SK-N-SH (cell line): ENCODE measurements around the gene RHAG. TPM values are rescaled to one million over a fixed set of nuclear protein-coding genes. Genes with fewer than 3 reads are reported as not detected.

ENCODE experiments used
- CTCF ChIA-PET: fragments of 300-600, 350-600 bp; formaldehyde crosslinking; extraction: SDS; loops from one replicate; lab custom pipeline; 2021; lab: Yijun Ruan, JAX
- POLR2A ChIA-PET: fragments of 350-600 bp; sonication (Branson Sonifier 250); formaldehyde crosslinking; extraction: SDS; loops from one replicate; lab custom pipeline; 2020; ENCODE audit warnings: antibody characterized with exemption, inconsistent platforms; lab: Yijun Ruan, JAX
- DNase-seq: peaks from one replicate; pipeline ENCODE4 v3.0.0; 2012
- H2AFZ ChIP-seq: fragments of 200-600 bp; sonication (generic); 2 replicates; pipeline ENCODE4 v1.8.1; 2016; ENCODE audit warnings: antibody characterized with exemption, mild to moderate bottlenecking, low read depth
- H3F3A ChIP-seq: fragments of 200-600 bp; sonication (generic); replicated peaks from 2 replicates; pipeline ENCODE3; 2016; ENCODE audit warnings: antibody characterized with exemption, mild to moderate bottlenecking; ENCODE audit not compliant: insufficient read depth
- H3K27ac ChIP-seq, 2 experiments: fragments of 200-500 bp in 1 of 2; fragments of 200-600 bp in 1 of 2; sonication (Bioruptor generic) in 1 of 2; sonication (generic), shearing (Covaris generic) in 1 of 2; 2 replicates each; pipeline versions ENCODE4 v1.5.1 to v1.6.1; 2014 to 2016; ENCODE audit warnings: low read depth in 2 of 2, inconsistent platforms in 1 of 2, low read length in 1 of 2, mild to moderate bottlenecking in 1 of 2, mixed read lengths in 1 of 2
- H3K27me3 ChIP-seq: fragments of 200-600 bp; sonication (generic), shearing (Covaris generic); 2 replicates; pipeline ENCODE4 v1.6.1; 2016; ENCODE audit warnings: mixed run types; ENCODE audit not compliant: insufficient read depth
- H3K36me3 ChIP-seq, 2 experiments: fragments of 200-500 bp in 1 of 2; fragments of 200-600 bp in 1 of 2; sonication (Bioruptor generic) in 1 of 2; sonication (generic) in 1 of 2; replicated peaks in 1 of 2; 2 replicates each; pipeline versions ENCODE3 to v1.5.1; 2014 to 2016; ENCODE audit warnings: low read length in 1 of 2, mild to moderate bottlenecking in 1 of 2; ENCODE audit not compliant: insufficient read depth in 2 of 2, control insufficient read depth in 1 of 2
- H3K4me1 ChIP-seq, 2 experiments: fragments of 200-500 bp in 1 of 2; fragments of 200-600 bp in 1 of 2; sonication (Bioruptor generic) in 1 of 2; sonication (generic), shearing (Covaris generic) in 1 of 2; 2 replicates each; pipeline versions ENCODE4 v1.5.1 to v1.6.1; 2014 to 2016; ENCODE audit warnings: low read depth in 1 of 2, low read length in 1 of 2, mixed run types in 1 of 2; ENCODE audit not compliant: insufficient read depth in 2 of 2, control insufficient read depth in 1 of 2
- H3K4me2 ChIP-seq: fragments of 200-600 bp; sonication (generic), shearing (Covaris generic); 2 replicates; pipeline ENCODE4 v1.6.1; 2017; ENCODE audit warnings: mixed run types
- H3K4me3 ChIP-seq, 2 experiments: fragments of 200-500 bp in 1 of 2; fragments of 200-600 bp in 1 of 2; sonication (Bioruptor generic) in 1 of 2; sonication (generic), shearing (Covaris generic) in 1 of 2; 2 replicates each; pipeline versions ENCODE4 v1.5.1 to v1.8.1; 2014 to 2016; ENCODE audit warnings: low read depth in 2 of 2, inconsistent platforms in 1 of 2, low read length in 1 of 2, mild to moderate bottlenecking in 1 of 2, mixed read lengths in 1 of 2, moderate library complexity in 1 of 2
- H3K79me2 ChIP-seq: fragments of 200-600 bp; sonication (generic); 2 replicates; pipeline ENCODE4 v1.8.1; 2017; ENCODE audit warnings: mild to moderate bottlenecking; ENCODE audit not compliant: insufficient read depth
- H3K9ac ChIP-seq: fragments of 200-600 bp; sonication (generic); 2 replicates; pipeline ENCODE4 v1.6.1; 2017; ENCODE audit warnings: mixed run types
- H3K9me2 ChIP-seq: fragments of 200-600 bp; sonication (generic); 2 replicates; pipeline ENCODE4 v1.6.1; 2017; ENCODE audit warnings: mixed run types
- H3K9me3 ChIP-seq: fragments of 200-600 bp; sonication (generic); 2 replicates; pipeline ENCODE4 v1.6.1; 2017; ENCODE audit warnings: mixed run types, mild to moderate bottlenecking, moderate library complexity
- H4K20me1 ChIP-seq: fragments of 200-600 bp; sonication (generic); 2 replicates; pipeline ENCODE4 v1.6.1; 2017; ENCODE audit warnings: mild to moderate bottlenecking, mixed run types; ENCODE audit not compliant: insufficient read depth
- EP300 ChIP-seq, 2 experiments: IDR thresholded peaks; 2 replicates each; pipeline versions ENCODE4 v1.4.0 to v1.6.1; 2012; ENCODE audit warnings: borderline replicate concordance in 1 of 2, low read depth in 1 of 2, low read length in 1 of 2
- FOSL2 ChIP-seq: IDR thresholded peaks from 2 replicates; pipeline ENCODE4 v1.4.0; 2012; ENCODE audit warnings: low read depth, mild to moderate bottlenecking, moderate library complexity, borderline replicate concordance
- FOXJ3 ChIP-seq: sonication (generic); formaldehyde crosslinking; IDR thresholded peaks from 2 replicates; pipeline ENCODE4 v1.5.1; 2020; ENCODE audit warnings: mild to moderate bottlenecking, missing genetic modification reagents
- FOXM1 ChIP-seq: IDR thresholded peaks from 2 replicates; pipeline ENCODE4 v1.4.0; 2012; ENCODE audit warnings: low read depth, mild to moderate bottlenecking
- GABPA ChIP-seq: IDR thresholded peaks from 2 replicates; pipeline ENCODE4 v1.4.0; 2012; ENCODE audit warnings: low read depth, mild to moderate bottlenecking
- IRF3 ChIP-seq: fragments of 150-350 bp; IDR thresholded peaks from 2 replicates; pipeline ENCODE4 v1.6.1; 2016; ENCODE audit warnings: mild to moderate bottlenecking, low read depth, low read length
- JUND ChIP-seq: IDR thresholded peaks from 2 replicates; pipeline ENCODE4 v1.4.0; 2012
- MEF2A ChIP-seq: IDR thresholded peaks from 2 replicates; pipeline ENCODE4 v1.4.0; 2012; ENCODE audit warnings: low read depth, borderline replicate concordance
- NFIC ChIP-seq: IDR thresholded peaks from 2 replicates; pipeline ENCODE4 v1.4.0; 2012; ENCODE audit warnings: borderline replicate concordance
- NRF1 ChIP-seq: IDR thresholded peaks from 2 replicates; pipeline ENCODE4 v1.6.1; 2012; ENCODE audit warnings: low read depth, mild to moderate bottlenecking, low read length
- REST ChIP-seq: IDR thresholded peaks from 2 replicates; pipeline ENCODE4 v1.6.1; 2012; ENCODE audit warnings: mild to moderate bottlenecking, low read depth, low read length, moderate library complexity
- RFX5 ChIP-seq: IDR thresholded peaks from 2 replicates; pipeline ENCODE4 v1.6.1; 2012; ENCODE audit warnings: mild to moderate bottlenecking, improper control_type of control experiment, low read length
- RXRA ChIP-seq: IDR thresholded peaks from 2 replicates; pipeline ENCODE4 v1.4.0; 2012; ENCODE audit warnings: low read depth, mild to moderate bottlenecking, borderline replicate concordance
- SIN3A ChIP-seq: IDR thresholded peaks from 2 replicates; pipeline ENCODE4 v1.6.1; 2012; ENCODE audit warnings: low read depth, mild to moderate bottlenecking, low read length, moderate library complexity, borderline replicate concordance
- TEAD4 ChIP-seq: IDR thresholded peaks from 2 replicates; pipeline ENCODE4 v1.4.0; 2012; ENCODE audit warnings: mild to moderate bottlenecking, borderline replicate concordance; ENCODE audit not compliant: insufficient read depth
- ZBTB33 ChIP-seq: IDR thresholded peaks from 2 replicates; pipeline ENCODE4 v1.4.0; 2012; ENCODE audit warnings: low read depth, borderline replicate concordance
- WGBS: methylation state at CpG from one replicate; pipeline ENCODE4 v1.1.6; 2017; ENCODE audit warnings: low lambda C conversion rate; 5-methylcytosine and 5-hydroxymethylcytosine counted together
- polyA plus RNA-seq, 3 experiments: library from polyadenylated mRNA; depleted of rRNA; stranded (reverse); fragments of >200 nt; gene quantifications; 2 replicates each; pipeline ENCODE4 v1.2.3, GENCODE V29; 2012
- TF ChIP-seq, protein P1 (sequence below): IDR thresholded peaks from 2 replicates; pipeline ENCODE4 v1.4.0; 2012; ENCODE audit warnings: low read depth, borderline replicate concordance
- TF ChIP-seq, protein P2 (sequence below): fragments of 200-600 bp; sonication (generic); IDR thresholded peaks from 2 replicates; pipeline ENCODE4 v1.6.1; 2017; ENCODE audit warnings: antibody characterized with exemption, mild to moderate bottlenecking, moderate library complexity

The RHAG gene
- polyA plus RNA-seq, 1 of the 3 experiments (the other 2 are of a cell fraction), result not detected

DNA sequence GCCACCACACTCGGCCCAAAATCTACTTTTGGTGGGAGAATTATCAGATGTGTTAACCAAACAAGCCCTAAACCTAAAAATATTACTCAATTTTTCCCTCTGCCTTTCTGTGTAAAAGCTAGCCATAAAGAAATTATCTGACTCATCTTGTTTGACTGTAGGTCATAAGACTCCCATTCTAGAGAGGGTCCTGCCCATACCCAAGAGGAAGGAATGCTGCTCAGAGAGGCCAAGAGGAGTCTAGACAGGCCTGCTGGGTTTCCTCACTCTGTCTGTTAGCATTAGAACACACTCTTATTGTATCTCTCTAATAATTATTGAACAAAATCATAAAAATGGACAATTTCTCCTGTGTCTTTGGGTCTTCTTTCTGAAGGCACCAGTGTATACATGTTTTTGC, 60.0 kb downstream of the RHAG start:
- no peak overlapping the region for H3K4me2 ChIP-seq
- no peaks in the 10 kb centered on the region for H3K79me2 ChIP-seq
- H2AFZ ChIP-seq, result no peak overlapping the region
- no peaks in the 10 kb centered on the region for H3K4me1 ChIP-seq
- CTCF ChIA-PET, result no interaction called here
- no peaks in the 10 kb centered on the region for H4K20me1 ChIP-seq
- POLR2A ChIA-PET, result no interaction called here
- no peak overlapping the region for H3K4me3 ChIP-seq
- H3K9me2 ChIP-seq, result no peaks in the 10 kb centered on the region
- no peak overlapping the region for H3K27ac ChIP-seq
- no peak for DNase-seq
- no peaks in the 10 kb centered on the region for H3K9me3 ChIP-seq
- TF ChIP-seq NRF1 (no peak), FOXJ3 (CRISPR knock-in tag) (no peak), JUND (no peak), EP300 (IDR thresholded peaks at IDR 0.05; ENCODE audit: borderline replicate concordance in 1 of 2, low read depth in 1 of 2, low read length in 1 of 2) (no peak), FOSL2 (no peak), TEAD4 (no peak), ZBTB33 (no peak), RXRA (no peak), IRF3 (no peak), SIN3A (no peak), GABPA (no peak), REST (no peak), FOXM1 (no peak), NFIC (no peak), RFX5 (no peak), MEF2A (no peak)
- TF ChIP-seq, protein P1, sequence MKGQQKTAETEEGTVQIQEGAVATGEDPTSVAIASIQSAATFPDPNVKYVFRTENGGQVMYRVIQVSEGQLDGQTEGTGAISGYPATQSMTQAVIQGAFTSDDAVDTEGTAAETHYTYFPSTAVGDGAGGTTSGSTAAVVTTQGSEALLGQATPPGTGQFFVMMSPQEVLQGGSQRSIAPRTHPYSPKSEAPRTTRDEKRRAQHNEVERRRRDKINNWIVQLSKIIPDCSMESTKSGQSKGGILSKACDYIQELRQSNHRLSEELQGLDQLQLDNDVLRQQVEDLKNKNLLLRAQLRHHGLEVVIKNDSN, result no peak
- TF ChIP-seq, protein P2, sequence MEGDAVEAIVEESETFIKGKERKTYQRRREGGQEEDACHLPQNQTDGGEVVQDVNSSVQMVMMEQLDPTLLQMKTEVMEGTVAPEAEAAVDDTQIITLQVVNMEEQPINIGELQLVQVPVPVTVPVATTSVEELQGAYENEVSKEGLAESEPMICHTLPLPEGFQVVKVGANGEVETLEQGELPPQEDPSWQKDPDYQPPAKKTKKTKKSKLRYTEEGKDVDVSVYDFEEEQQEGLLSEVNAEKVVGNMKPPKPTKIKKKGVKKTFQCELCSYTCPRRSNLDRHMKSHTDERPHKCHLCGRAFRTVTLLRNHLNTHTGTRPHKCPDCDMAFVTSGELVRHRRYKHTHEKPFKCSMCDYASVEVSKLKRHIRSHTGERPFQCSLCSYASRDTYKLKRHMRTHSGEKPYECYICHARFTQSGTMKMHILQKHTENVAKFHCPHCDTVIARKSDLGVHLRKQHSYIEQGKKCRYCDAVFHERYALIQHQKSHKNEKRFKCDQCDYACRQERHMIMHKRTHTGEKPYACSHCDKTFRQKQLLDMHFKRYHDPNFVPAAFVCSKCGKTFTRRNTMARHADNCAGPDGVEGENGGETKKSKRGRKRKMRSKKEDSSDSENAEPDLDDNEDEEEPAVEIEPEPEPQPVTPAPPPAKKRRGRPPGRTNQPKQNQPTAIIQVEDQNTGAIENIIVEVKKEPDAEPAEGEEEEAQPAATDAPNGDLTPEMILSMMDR, result no peak
- WGBS, result 19% methylated on average over 1 of the region's 1 CpG
- no peak overlapping the region for H3K9ac ChIP-seq
- no peaks in the 10 kb centered on the region for H3F3A ChIP-seq
- H3K36me3 ChIP-seq, result no peaks in the 10 kb centered on the region
- no peaks in the 10 kb centered on the region for H3K27me3 ChIP-seq
